Measurements from ENCODE around the gene OTULIN. TPM values are rescaled to one million over a fixed set of nuclear protein-coding genes. Genes with fewer than 3 reads are reported as not detected.
A peak's percentile ranks its signal among the peaks of the same experiment; 100 is the strongest.

OTULIN gene
- total RNA-seq, 1 donor from 2014 or later = 33.0 TPM

- DNase-seq = no peak
Observed at GRCh38 chr5:14663734-14664269, 716 bp upstream of the OTULIN start.

GRCh38 chr5:14665101-14665822, 744 bp downstream of the OTULIN start:
- no peak for ATAC-seq
- no peak for TF ChIP-seq CTCF (IDR thresholded peaks at IDR 0.05)

More at GRCh38 chr5:14663734-14664269, 716 bp upstream of the OTULIN start:
- TF ChIP-seq CTCF (IDR thresholded peaks at IDR 0.05) = no peak
- no peaks in the 10 kb centered on the region for H3K9me3 ChIP-seq
- H3K36me3 ChIP-seq = no peaks in the 10 kb centered on the region
- ATAC-seq = peak; percentile 38 to 47
- H3K27ac ChIP-seq = peak overlapping the region; percentile 96
- H3K4me3 ChIP-seq = peak overlapping the region; percentile 84
- H3K27me3 ChIP-seq (ENCODE audit: low read depth) = no peaks in the 10 kb centered on the region
- intact Hi-C loops (cut with DNase I) = no loop called here
- peaks cover 44% of the 10 kb centered on the region for H3K4me1 ChIP-seq

GRCh38 chr5:14665949-14666348, 1.4 kb downstream of the OTULIN start:
- Histone ChIP-seq H3K4me3 (peak overlapping the region; percentile 84), H3K36me3 (no peaks in the 10 kb centered on the region), H3K9me3 (no peaks in the 10 kb centered on the region), H3K27ac (no peak overlapping the region), H3K4me1 (peaks cover 63% of the 10 kb centered on the region), H3K27me3 (ENCODE audit: low read depth) (no peaks in the 10 kb centered on the region)
- DNase-seq (no peak), ATAC-seq (peak in 1 of 2 donors; percentile 23)
- intact Hi-C loops (cut with DNase I) = no loop called here
- TF ChIP-seq CTCF (IDR thresholded peaks at IDR 0.05) = no peak

More at GRCh38 chr5:14665101-14665822, 744 bp downstream of the OTULIN start:
- Histone ChIP-seq H3K4me3 (peak overlapping the region; percentile 84), H3K27me3 (ENCODE audit: low read depth) (no peaks in the 10 kb centered on the region), H3K36me3 (no peaks in the 10 kb centered on the region), H3K4me1 (peaks cover 56% of the 10 kb centered on the region), H3K27ac (peak overlapping the region; percentile 96), H3K9me3 (no peaks in the 10 kb centered on the region)
- peak; percentile 57 for DNase-seq
- intact Hi-C loops (cut with DNase I) = no loop called here

GRCh38 chr5:14666357-14666756, 1.8 kb downstream of the OTULIN start:
- H3K9me3 ChIP-seq = no peaks in the 10 kb centered on the region
- no peaks in the 10 kb centered on the region for H3K27me3 ChIP-seq (ENCODE audit: low read depth)
- H3K4me3 ChIP-seq = peak overlapping the region; percentile 84
- no peak for TF ChIP-seq CTCF (IDR thresholded peaks at IDR 0.05)
- intact Hi-C loops (cut with DNase I) = no loop called here
- DNase-seq (no peak), ATAC-seq (no peak)
- H3K27ac ChIP-seq = no peak overlapping the region
- H3K4me1 ChIP-seq = peaks cover 67% of the 10 kb centered on the region
- no peaks in the 10 kb centered on the region for H3K36me3 ChIP-seq

- peaks cover 76% of the 10 kb centered on the region for H3K4me1 ChIP-seq
- intact Hi-C loops (cut with DNase I) = no loop called here
- ATAC-seq (no peak), DNase-seq (no peak)
- H3K27me3 ChIP-seq (ENCODE audit: low read depth) = no peaks in the 10 kb centered on the region
- H3K9me3 ChIP-seq = no peaks in the 10 kb centered on the region
- no peak for TF ChIP-seq CTCF (IDR thresholded peaks at IDR 0.05)
- no peak overlapping the region for H3K4me3 ChIP-seq
- H3K27ac ChIP-seq = no peak overlapping the region
- no peaks in the 10 kb centered on the region for H3K36me3 ChIP-seq
Observed at GRCh38 chr5:14667290-14667689, 2.8 kb downstream of the OTULIN start.

Data from lower lobe of right lung (tissue), 2 donors.